22Rv1 (cell line): ENCODE measurements around the gene LILRB4.
A peak's percentile ranks its signal among the peaks of the same experiment; 100 is the strongest.

Experiments
- H3K27ac ChIP-seq: fragments of 450-650 bp; 2 replicates; pipeline ENCODE4 v1.5.1; 2017
- CTCF ChIP-seq: fragments of 450-650 bp; IDR thresholded peaks from 2 replicates; pipeline ENCODE4 v1.5.1; 2017; ENCODE audit warnings: mild to moderate bottlenecking
- ZFX ChIP-seq: fragments of 450-650 bp; IDR thresholded peaks from 2 replicates; pipeline ENCODE4 v1.6.1; 2017; ENCODE audit warnings: antibody characterized with exemption, borderline replicate concordance

The LILRB4 gene

DNA sequence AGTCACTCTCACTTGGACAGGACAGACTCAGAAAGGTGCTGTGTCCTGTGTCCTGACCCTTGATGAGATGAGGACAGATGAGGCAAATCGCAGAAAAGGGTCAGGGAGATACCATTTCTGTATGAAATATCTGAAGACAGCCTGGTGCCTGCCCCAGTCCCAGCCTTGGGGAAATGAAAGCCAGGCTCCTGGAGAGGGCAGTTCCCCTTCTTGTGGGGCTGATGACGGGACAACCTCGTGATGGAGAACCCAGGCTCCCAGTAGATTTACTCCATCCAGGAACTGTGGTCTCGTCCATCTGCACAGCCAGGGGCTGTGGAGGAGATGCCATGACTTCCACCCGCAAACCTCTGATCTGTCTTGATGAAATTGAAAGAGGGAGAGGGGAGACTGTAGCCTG, 18.7 kb upstream of the LILRB4 start:
- no peak for TF ChIP-seq CTCF
- no peak for TF ChIP-seq ZFX
- no peak overlapping the region for H3K27ac ChIP-seq

DNA sequence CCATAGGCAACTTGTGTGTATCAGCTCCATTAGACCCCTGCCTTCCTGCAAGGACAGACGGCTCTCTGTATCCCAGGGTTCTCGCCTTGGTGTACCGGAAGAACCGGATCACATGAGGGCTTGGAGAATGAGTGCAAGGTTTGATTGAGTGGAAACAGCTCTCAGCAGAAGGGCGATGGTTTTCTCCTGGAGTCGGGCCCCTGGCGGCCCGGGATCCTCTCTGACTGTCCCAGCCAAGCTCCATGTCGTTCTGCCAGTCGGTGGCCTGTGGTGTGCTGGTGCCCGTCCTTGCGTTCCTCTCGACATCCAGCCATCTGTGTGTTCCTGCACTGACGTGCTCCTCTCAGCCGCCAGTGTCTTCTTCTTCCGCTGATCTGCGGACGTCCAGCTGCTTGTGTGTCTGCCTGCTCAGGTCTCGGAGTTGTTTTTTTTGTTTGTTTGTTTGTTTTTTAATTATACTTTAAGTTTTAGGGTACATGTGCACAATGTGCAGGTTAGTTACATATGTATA, 16.4 kb upstream of the LILRB4 start:
- no peak for TF ChIP-seq ZFX
- no peak for TF ChIP-seq CTCF

DNA sequence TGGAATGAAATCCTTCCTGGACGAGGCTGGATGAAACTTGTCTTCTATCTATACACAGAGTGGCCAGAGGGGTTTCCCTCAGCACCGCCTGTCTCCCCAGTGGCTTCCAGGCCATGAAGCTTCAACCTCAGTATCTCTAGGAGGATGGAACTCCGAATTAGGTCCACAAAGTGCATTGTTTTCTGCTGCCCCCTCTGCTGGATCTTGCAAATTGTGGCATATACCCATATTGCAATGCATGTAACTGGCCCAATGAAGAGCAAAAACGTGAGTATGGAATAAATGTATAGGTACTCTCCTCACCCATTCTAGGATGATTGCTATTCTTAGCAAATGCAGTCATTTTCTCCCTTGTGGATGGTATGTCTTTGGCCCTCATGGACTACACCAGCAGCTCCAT, 14.7 kb upstream of the LILRB4 start:
- TF ChIP-seq ZFX = no peak
- no peak for TF ChIP-seq CTCF
- H3K27ac ChIP-seq = no peak overlapping the region

More for the DNA sequence above, 16.4 kb upstream of the LILRB4 start:
- no peak overlapping the region for H3K27ac ChIP-seq

- no peak for TF ChIP-seq ZFX
- TF ChIP-seq CTCF = no peak
- H3K27ac ChIP-seq = no peak overlapping the region
Observed at GRCh38 chr19:54650108-54650655, 12.6 kb upstream of the LILRB4 start.

DNA sequence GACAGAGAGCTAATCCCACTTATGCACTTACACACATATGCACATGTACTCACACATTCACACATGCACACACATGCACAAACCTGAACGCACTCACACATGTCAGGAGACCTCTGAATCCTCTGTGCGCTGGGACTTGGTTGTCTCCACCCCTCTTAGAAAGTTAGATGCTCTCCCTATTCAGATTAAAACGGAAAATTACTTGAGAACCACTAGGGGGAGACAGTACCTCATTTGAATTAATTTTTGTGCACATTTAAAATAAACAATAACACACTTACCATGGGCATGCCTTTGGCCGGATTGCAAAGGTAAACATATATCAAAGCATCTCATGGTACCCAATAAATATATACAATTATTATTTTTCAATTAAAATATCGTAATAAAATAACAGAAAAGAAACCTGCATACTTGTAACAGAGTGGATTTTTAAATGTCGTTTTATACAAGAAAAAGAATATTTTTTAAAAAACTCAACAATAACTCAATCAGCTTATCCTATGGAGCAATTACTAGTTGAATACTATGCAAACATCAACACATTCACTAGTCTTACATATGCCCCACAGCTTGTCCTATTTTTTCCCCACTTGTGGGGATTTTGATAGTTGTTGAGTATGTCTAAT, 9.5 kb upstream of the LILRB4 start:
- TF ChIP-seq ZFX (no peak), CTCF (peak; percentile 81)

DNA sequence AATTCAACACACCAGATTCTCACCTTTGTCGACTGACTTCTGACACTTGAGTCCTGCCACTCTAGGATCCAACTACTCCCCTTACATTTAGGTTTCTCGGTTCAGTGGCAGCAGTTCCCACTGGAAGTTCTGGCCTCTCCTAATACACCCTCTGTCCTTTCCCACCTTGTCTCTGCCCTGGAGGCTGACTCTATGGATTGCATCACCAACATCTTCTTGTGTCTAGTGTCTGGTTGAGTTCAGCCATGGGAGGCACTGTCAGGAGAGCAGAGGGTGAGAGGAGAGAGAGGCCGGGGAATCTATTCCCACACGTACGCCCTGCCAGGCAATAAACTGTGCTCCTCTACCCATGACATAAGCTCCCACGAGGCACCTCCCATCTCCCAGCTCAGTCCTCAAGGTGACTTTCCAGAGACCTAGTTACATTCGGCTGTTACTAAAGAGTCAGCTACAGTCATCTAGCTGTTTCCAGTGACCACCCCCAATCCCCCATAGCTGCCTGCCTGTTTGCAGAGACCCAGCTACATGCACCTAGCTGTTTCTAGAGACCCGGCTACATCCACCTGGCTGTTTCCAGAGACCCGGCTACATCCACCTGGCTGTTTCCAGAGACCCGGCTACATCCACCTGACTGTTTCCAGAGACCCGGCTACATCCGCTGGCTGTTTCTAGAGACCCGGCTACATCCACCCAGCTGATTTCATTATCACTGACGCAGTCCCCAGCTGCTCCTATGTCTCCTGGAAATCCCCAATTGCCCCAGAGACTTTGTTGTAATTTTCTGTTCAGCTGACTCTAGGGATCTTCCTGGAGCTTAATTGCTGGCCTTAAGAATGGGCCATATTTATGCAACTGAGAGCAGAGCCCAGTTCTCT, 8.1 kb upstream of the LILRB4 start:
- no peak overlapping the region for H3K27ac ChIP-seq
- TF ChIP-seq CTCF (no peak), ZFX (no peak)

More for the DNA sequence above, 9.5 kb upstream of the LILRB4 start:
- no peak overlapping the region for H3K27ac ChIP-seq

GRCh38 chr19:54659300-54659699, 3.5 kb upstream of the LILRB4 start:
- H3K27ac ChIP-seq = no peak overlapping the region
- no peak for TF ChIP-seq CTCF
- TF ChIP-seq ZFX = no peak
